Right atrium auricular region (tissue), 2 donors: ENCODE data around the gene NCKAP5. TPM values are rescaled to one million over a fixed set of nuclear protein-coding genes. Genes with fewer than 3 reads are reported as not detected.

Source experiments
- DNase-seq: peaks from one replicate; pipeline ENCODE4 v3.0.0-alpha.2; 2019; ENCODE audit warnings: low spot score
- H3K27ac ChIP-seq, 2 donors: fragments of 200-600 bp; sonication (generic); 1 replicate in 1 of 2; 2 replicates in 1 of 2; pipeline ENCODE4 v1.5.1; 2016 to 2019
- H3K27me3 ChIP-seq, 2 donors: fragments of 200-600 bp; sonication (generic); one replicate each; pipeline versions ENCODE4 v1.5.1 to v1.6.0; 2017 to 2019
- H3K36me3 ChIP-seq: fragments of 200-600 bp; sonication (generic); one replicate; pipeline ENCODE4 v1.5.1; 2016
- H3K4me1 ChIP-seq, 2 donors: fragments of 200-600 bp; sonication (generic); one replicate each; pipeline versions ENCODE4 v1.5.1 to v1.6.0; 2017 to 2019
- H3K4me3 ChIP-seq, 2 donors: fragments of 200-600 bp; sonication (generic); 1 replicate in 1 of 2; 2 replicates in 1 of 2; pipeline ENCODE4 v1.5.1; 2017 to 2019; ENCODE audit warnings: mild to moderate bottlenecking in 1 of 2, moderate library complexity in 1 of 2
- H3K9me3 ChIP-seq, 2 donors: fragments of 200-600 bp; sonication (generic); one replicate each; pipeline ENCODE4 v1.5.1; 2019
- CTCF ChIP-seq, 2 donors: fragments of 200-600 bp; sonication (generic); IDR thresholded peaks; one replicate each; pipeline ENCODE4 v1.5.1; 2019; ENCODE audit warnings: antibody characterized with exemption in 2 of 2
- total RNA-seq, 2 donors: library from RNA; depleted of rRNA; stranded (reverse); fragments of >200 nt; gene quantifications; one replicate each; pipeline ENCODE4 v1.1.0, GENCODE V29; 2016

NCKAP5 gene
- total RNA-seq, 2 donors from 2014 or later, result 3.6 to 5.4 TPM

GRCh38 chr2:133352719-133353118 lies 215.5 kb downstream of the NCKAP5 start:
- H3K4me1 ChIP-seq, result no peaks in the 10 kb centered on the region
- no peak for TF ChIP-seq CTCF (IDR thresholded peaks at IDR 0.05)
- DNase-seq, result no peak
- H3K4me3 ChIP-seq, result no peak overlapping the region
- no peaks in the 10 kb centered on the region for H3K36me3 ChIP-seq
- no peaks in the 10 kb centered on the region for H3K9me3 ChIP-seq
- H3K27ac ChIP-seq, result no peak overlapping the region
- no peaks in the 10 kb centered on the region for H3K27me3 ChIP-seq

GRCh38 chr2:133346654-133347053 lies 221.6 kb downstream of the NCKAP5 start:
- Histone ChIP-seq H3K27me3 (no peaks in the 10 kb centered on the region), H3K4me3 (no peak overlapping the region)
- TF ChIP-seq CTCF (IDR thresholded peaks at IDR 0.05), result no peak

GRCh38 chr2:133345638-133346037 lies 222.6 kb downstream of the NCKAP5 start:
- H3K4me1 ChIP-seq, result no peaks in the 10 kb centered on the region
- H3K36me3 ChIP-seq, result no peaks in the 10 kb centered on the region
- no peak overlapping the region for H3K27ac ChIP-seq
- no peak overlapping the region for H3K4me3 ChIP-seq
- no peaks in the 10 kb centered on the region for H3K27me3 ChIP-seq
- DNase-seq, result no peak
- no peaks in the 10 kb centered on the region for H3K9me3 ChIP-seq
- TF ChIP-seq CTCF (IDR thresholded peaks at IDR 0.05), result no peak

More at GRCh38 chr2:133346654-133347053, 221.6 kb downstream of the NCKAP5 start:
- H3K27ac ChIP-seq, result no peak overlapping the region
- H3K4me1 ChIP-seq, result no peaks in the 10 kb centered on the region
- no peaks in the 10 kb centered on the region for H3K9me3 ChIP-seq
- DNase-seq, result no peak
- H3K36me3 ChIP-seq, result no peaks in the 10 kb centered on the region

- Histone ChIP-seq H3K4me3 (no peak overlapping the region), H3K36me3 (no peaks in the 10 kb centered on the region), H3K9me3 (no peaks in the 10 kb centered on the region), H3K27me3 (no peaks in the 10 kb centered on the region), H3K27ac (no peak overlapping the region), H3K4me1 (no peaks in the 10 kb centered on the region)
- no peak for DNase-seq
- TF ChIP-seq CTCF (IDR thresholded peaks at IDR 0.05), result no peak
Measured at GRCh38 chr2:133344849-133345248, 223.4 kb downstream of the NCKAP5 start.

- Histone ChIP-seq H3K27ac (no peak overlapping the region), H3K9me3 (no peaks in the 10 kb centered on the region), H3K4me1 (no peaks in the 10 kb centered on the region), H3K36me3 (no peaks in the 10 kb centered on the region), H3K27me3 (no peaks in the 10 kb centered on the region), H3K4me3 (no peak overlapping the region)
- no peak for DNase-seq
- no peak for TF ChIP-seq CTCF (IDR thresholded peaks at IDR 0.05)
Measured at GRCh38 chr2:133343018-133343352, 225.3 kb downstream of the NCKAP5 start.

GRCh38 chr2:133342286-133343017 lies 225.8 kb downstream of the NCKAP5 start:
- H3K36me3 ChIP-seq, result no peaks in the 10 kb centered on the region
- H3K4me1 ChIP-seq, result no peaks in the 10 kb centered on the region
- H3K27ac ChIP-seq, result no peak overlapping the region
- TF ChIP-seq CTCF (IDR thresholded peaks at IDR 0.05), result no peak
- no peaks in the 10 kb centered on the region for H3K27me3 ChIP-seq
- no peak overlapping the region for H3K4me3 ChIP-seq
- no peak for DNase-seq
- no peaks in the 10 kb centered on the region for H3K9me3 ChIP-seq
